SK-MEL-5 (cell line): ENCODE results near the gene OGFOD2. TPM values are rescaled to one million over a fixed set of nuclear protein-coding genes. Genes with fewer than 3 reads are reported as not detected.
A peak's percentile ranks its signal among the peaks of the same experiment; 100 is the strongest.

ENCODE experiments used
- DNase-seq: peaks from one replicate; pipeline ENCODE4 v3.0.0-alpha.2; 2016; ENCODE audit warnings: low read depth, low spot score
- in situ Hi-C: cut with HindIII; loops from 2 replicates; pipeline ENCODE4 v1.10.0; 2016; ENCODE audit warnings: low sequenced_read_pairs, high pct_unique_total_duplicates, low pct_unique_long_range_greater_than_20kb
- total RNA-seq: library from RNA; depleted of rRNA; stranded (reverse); fragments of >200 nt; shearing (Covaris generic); gene quantifications from 2 replicates; pipeline ENCODE4 v1.2.3, GENCODE V29; 2014

OGFOD2 gene
- total RNA-seq, 1 experiment from 2014 or later = 15.0 TPM

- in situ Hi-C loops = no loop called here
- no peak for DNase-seq
Measured at GRCh38 chr12:122966743-122967550, 8.1 kb upstream of the OGFOD2 start.

DNA sequence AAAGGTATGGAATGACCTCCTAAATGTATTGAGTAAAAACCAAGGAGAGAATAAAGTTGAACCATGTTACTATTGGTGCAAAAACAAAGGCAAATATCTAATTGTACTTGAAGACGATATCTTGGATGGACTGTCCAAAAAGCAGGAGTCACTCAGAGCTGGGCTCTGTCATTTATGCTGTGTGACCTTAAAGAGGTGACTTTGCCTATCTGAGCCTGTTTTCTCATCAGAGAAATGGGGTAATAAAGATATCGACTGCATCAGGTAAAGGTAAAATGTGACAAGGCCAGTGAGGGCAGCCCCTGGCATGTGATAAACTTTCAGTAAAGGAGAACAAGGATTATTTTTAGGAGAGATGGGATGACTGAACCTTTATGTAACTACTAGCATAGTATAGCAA lies 6.9 kb upstream of the OGFOD2 start:
- in situ Hi-C loops = no loop called here
- no peak for DNase-seq

- DNase-seq = no peak
- in situ Hi-C loops = no loop called here
Measured at GRCh38 chr12:122969676-122970075, 5.4 kb upstream of the OGFOD2 start.

DNA sequence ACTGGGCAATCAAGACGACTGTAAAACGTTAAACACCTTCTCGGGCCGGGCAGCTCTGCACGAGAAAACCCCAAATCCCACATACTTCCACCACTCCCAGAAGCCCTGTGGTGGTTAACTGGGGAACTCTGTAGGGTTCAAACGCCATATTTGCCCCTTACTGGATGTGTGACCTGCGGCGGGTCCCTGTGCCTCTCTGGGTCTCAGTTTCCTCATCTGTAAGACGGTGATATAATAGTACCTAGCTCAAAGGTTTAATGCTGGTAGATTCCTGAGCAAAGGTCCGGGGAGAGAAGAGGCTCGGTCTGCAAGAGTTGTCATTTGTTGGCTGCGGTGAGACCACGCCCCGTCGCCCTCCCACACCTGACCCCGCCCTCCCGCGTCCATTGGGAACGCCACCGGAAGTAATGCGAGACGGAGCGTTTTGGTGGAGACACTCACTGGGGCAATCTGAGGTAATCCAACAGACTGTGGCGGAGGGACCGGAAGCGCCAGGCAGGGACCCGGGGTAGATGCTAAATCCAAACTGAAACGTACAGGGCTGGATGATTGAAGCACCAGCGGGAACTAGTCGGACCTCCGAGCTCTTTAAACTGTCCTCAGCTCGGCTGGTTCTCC lies 661 bp upstream of the OGFOD2 start:
- DNase-seq = peak; percentile 99
- in situ Hi-C loops = no loop called here

DNA sequence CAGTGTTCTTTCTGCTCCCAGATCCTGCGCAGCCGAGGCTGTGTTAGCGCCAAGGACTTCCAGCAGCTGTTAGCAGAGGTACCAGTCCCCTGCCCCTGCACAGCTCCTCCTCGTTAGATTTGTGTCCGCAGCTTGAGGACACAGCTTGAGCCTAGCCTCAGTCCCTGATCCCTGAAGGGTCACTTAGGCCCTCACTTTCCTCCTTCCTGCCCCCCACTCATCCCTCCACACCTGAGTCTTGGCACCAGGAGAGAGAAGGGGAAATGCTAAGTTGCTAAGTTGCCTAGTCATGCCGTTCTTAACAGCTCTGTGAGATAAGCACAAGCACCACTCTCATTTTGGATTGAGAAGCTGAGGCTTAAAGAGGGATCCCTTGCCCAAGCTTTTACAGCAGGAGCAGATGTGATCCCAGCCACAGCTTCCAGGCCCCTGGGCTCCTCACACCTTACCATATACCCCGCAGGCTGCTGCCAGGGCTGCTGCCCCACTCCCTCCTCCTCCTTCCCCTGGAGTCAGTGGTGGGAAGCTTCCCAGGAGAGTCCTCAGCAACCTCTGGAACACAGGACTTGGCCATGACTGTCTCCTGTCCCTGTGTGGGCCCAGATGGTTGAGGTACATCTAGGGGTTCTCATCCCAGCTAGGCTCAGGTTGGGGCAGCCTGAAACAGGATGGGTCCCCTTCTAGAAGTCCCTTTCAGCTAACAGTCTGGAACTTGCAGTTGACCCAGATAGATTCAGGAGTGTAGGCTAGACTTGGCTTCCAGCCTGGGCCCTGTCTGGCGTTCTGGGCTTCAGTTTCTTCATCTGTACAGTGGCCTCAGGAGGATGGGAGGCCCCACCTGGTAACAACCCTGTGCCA lies 975 bp downstream of the OGFOD2 start:
- no peak for DNase-seq
- in situ Hi-C loops = no loop called here

GRCh38 chr12:122976648-122976975 lies 1.6 kb downstream of the OGFOD2 start:
- in situ Hi-C loops = no loop called here
- DNase-seq = no peak

GRCh38 chr12:122977153-122977552 lies 2.1 kb downstream of the OGFOD2 start:
- no peak for DNase-seq
- in situ Hi-C loops = no loop called here

DNA sequence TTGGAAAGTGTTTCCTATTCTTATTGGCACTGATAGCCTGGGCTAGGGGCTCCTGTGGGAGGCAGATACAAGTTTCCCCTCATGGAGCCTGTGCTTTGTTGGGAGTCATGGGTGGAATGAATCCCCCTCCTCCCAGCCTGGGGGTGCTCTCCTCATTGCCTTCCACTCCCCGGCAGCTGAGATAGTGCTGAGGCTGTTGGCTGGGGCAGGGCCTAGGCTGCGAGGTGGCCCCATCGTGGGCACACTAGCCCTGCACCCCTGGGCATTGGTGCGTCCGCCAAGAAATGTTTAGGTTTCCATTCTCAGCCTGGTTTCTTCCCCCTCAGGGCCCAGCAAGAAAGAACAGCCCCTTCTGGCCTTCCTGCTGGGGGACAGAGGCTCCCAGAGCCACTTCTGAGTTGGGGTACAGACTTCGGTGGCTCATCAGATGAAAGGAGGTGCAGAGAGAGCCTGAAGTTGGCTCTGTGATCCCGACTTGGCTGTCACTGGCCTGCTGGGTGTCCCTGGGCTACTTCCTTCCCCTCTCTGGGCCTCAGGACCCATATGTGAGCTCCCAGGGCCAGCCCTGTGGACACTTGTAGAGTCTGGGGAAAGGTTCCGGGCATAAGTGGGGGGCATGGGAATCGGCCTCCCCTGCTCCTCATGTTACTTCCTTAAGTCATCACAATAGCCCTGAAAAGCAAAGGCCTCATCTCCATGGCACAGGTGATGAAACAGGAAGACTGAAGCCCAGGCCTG lies 2.8 kb downstream of the OGFOD2 start:
- in situ Hi-C loops = no loop called here
- no peak for DNase-seq

GRCh38 chr12:122978507-122978955 lies 3.5 kb downstream of the OGFOD2 start:
- in situ Hi-C loops = no loop called here
- DNase-seq = no peak

GRCh38 chr12:122979001-122979907 lies 4.2 kb downstream of the OGFOD2 start:
- in situ Hi-C loops = no loop called here
- no peak for DNase-seq

DNA sequence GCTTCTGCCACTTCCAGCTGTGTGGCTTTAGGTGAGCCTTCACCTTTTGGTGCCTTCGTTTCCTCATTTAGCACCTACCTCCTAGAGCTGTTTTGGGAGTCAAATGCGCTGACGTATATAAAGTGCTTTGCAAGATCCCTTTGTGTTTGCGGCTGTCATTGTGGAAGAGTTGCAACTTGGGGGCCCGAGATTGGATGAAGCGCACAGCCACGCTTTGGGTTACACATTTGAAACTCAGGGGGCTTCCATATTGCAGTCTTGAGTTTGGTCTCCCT lies 4.8 kb downstream of the OGFOD2 start:
- no peak for DNase-seq
- in situ Hi-C loops = no loop called here

GRCh38 chr12:122980183-122981035 lies 5.4 kb downstream of the OGFOD2 start, which contains the start of gene ARL6IP4:
TSS of gene ARL6IP4 (plus strand) at chr12:122980681. CDS start at chr12:122981140, 459 bp downstream.
- peak; percentile 53 for DNase-seq
- in situ Hi-C loops = no loop called here

DNA sequence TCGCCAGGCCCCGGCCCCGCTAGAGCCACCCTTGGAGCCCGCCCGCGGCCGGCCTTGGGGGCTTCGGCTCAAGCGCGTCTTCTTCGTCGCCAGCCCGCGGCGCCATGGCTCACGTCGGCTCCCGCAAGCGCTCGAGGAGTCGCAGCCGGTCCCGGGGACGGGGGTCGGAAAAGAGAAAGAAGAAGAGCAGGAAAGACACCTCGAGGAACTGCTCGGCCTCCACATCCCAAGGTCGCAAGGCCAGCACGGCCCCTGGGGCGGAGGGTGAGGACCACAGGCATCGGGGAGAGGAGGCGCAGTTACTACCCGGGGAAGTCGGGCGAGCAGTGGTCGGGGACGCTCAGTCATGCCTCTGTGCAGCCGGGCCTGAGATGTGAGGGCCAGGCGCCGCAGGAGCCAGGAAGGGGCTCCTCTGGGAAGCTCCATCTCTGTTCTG lies 6.0 kb downstream of the OGFOD2 start:
- no peak for DNase-seq
- in situ Hi-C loops = no loop called here

DNA sequence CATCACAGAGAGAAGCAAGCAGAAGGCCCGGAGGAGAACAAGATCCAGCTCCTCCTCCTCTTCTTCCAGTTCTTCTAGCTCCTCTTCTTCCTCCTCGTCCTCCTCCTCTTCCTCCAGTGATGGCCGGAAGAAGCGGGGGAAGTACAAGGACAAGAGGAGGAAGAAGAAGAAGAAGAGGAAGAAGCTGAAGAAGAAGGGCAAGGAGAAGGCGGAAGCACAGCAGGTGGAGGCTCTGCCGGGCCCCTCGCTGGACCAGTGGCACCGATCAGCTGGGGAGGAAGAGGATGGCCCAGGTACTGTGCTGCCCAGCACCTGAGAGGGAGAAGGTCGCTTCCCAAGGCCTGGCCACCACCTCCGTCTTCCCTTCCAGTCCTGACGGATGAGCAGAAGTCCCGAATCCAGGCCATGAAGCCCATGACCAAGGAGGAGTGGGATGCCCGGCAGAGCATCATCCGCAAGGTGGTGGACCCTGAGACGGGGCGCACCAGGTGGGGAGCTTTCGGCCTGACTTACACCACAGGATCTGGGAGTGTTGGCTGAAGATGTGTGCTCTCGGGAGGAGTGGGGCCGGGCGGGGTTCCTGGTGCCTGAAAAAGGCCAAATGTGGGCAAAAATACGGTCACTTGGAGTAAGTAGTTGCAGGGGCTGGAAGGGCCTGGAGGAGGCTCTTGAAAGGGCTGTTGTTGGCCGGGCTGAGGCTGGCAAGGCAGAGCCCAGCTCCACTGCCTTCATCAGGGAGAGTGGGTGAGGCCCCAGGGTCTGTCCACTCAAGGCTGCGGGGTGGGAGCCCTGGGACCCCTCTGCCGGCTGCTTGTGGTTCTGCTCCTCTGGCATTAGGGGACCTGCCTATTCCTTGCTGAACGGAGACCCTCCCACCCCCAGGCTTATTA lies 6.8 kb downstream of the OGFOD2 start:
- DNase-seq = no peak
- in situ Hi-C loops = no loop called here

DNA sequence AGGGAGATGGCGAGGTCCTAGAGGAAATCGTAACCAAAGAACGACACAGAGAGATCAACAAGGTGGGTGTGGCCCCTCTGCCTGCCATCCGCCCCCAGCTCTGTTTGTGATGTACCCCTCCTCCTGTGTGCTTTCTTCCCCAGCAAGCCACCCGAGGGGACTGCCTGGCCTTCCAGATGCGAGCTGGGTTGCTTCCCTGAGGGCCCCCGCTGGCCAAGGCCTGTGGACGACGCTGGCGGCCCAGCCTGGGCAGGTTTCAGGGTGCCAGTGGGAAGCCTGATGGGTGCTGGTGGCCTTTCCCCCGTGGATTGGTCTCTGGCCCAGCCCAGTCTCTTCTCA lies 7.4 kb downstream of the OGFOD2 start:
- no peak for DNase-seq
- in situ Hi-C loops = no loop called here
